HepG2 (cell line): ENCODE results near the gene PAPOLA. TPM values are rescaled to one million over a fixed set of nuclear protein-coding genes. Genes with fewer than 3 reads are reported as not detected.

Source experiments
- ATAC-seq: fragments of 200-7000 bp; cut with Tn5 transposase; 3 replicates; pipeline ENCODE4 v1.9.1; 2020; ENCODE audit warnings: mild to moderate bottlenecking, moderate library complexity
- BruUV-seq: library from RNA; stranded (reverse); fragments of 400-500 nt; replicated peaks from 2 replicates; lab custom pipeline; 2021; lab: Mats Ljungman, UMichigan
- CTCF ChIA-PET: fragments of 300-600 bp; formaldehyde crosslinking; extraction: SDS; loops from one replicate; lab custom pipeline; 2021; ENCODE audit warnings: low total read pairs, inconsistent platforms, low intra/inter-chr PET ratio; lab: Yijun Ruan, JAX
- POLR2A ChIA-PET: fragments of 350-600 bp; sonication (Branson Sonifier 250); formaldehyde crosslinking; loops from one replicate; lab custom pipeline; 2020; ENCODE audit warnings: antibody characterized with exemption, inconsistent platforms; lab: Yijun Ruan, JAX
- DNase-seq: peaks from one replicate; pipeline ENCODE4 v3.0.0-alpha.2; 2015; ENCODE audit warnings: low spot score
- FAIRE-seq: peaks from 3 replicates; lab custom pipeline; 2011; peaks lifted over from hg19 to GRCh38; lab: Jason Lieb, UNC
- H2AFZ ChIP-seq: one replicate; pipeline ENCODE4 v1.6.1; 2011; ENCODE audit warnings: low read length, inconsistent platforms
- H3K27ac ChIP-seq: fragments of 300-600 bp; 3 replicates; pipeline ENCODE4 v1.8.0; 2011; ENCODE audit warnings: mixed run types, mild to moderate bottlenecking, mixed read lengths, low read length, inconsistent platforms; ENCODE audit not compliant: insufficient read depth; ENCODE audit errors: extremely low read length
- H3K27me3 ChIP-seq, 2 experiments: fragments of 200-600 bp in 1 of 2; 2 replicates in 1 of 2; 3 replicates in 1 of 2; pipeline versions ENCODE4 v1.6.0 to v1.8.0; 2011; ENCODE audit warnings: low read length in 2 of 2, mild to moderate bottlenecking in 2 of 2, moderate library complexity in 2 of 2, inconsistent platforms in 1 of 2; ENCODE audit not compliant: insufficient read depth in 2 of 2, control insufficient read depth in 1 of 2
- H3K36me3 ChIP-seq, 2 experiments: fragments of 200-600 bp in 1 of 2; replicated peaks in 1 of 2; 2 replicates in 1 of 2; 3 replicates in 1 of 2; pipeline versions ENCODE4 v1.5.1 to v1.8.0; 2011; ENCODE audit warnings: low read length in 2 of 2, inconsistent platforms in 1 of 2; ENCODE audit not compliant: insufficient read depth in 2 of 2, control insufficient read depth in 1 of 2
- H3K4me1 ChIP-seq: 2 replicates; pipeline ENCODE4 v1.5.1; 2012; ENCODE audit warnings: low read length, inconsistent platforms; ENCODE audit not compliant: insufficient read depth
- H3K4me2 ChIP-seq: 2 replicates; pipeline ENCODE4 v1.6.0; 2011; ENCODE audit warnings: low read depth, low read length, inconsistent platforms
- H3K4me3 ChIP-seq, 3 experiments: fragments of 200-600 bp in 1 of 3; sonication (generic), shearing (Covaris generic) in 1 of 3; replicated peaks in 1 of 3; 2 replicates each; pipeline ENCODE4 v1.5.1; 2011 to 2016; ENCODE audit warnings: low read length in 3 of 3, inconsistent platforms in 2 of 3, low read depth in 2 of 3, mild to moderate bottlenecking in 2 of 3, control low read depth in 1 of 3, mixed read lengths in 1 of 3; ENCODE audit not compliant: insufficient read depth in 1 of 3
- H3K79me2 ChIP-seq: one replicate; pipeline ENCODE4 v1.6.1; 2011; ENCODE audit warnings: low read length, inconsistent platforms; ENCODE audit not compliant: insufficient read depth
- H3K9ac ChIP-seq: 2 replicates; pipeline ENCODE4 v1.6.0; 2011; ENCODE audit warnings: mild to moderate bottlenecking, low read depth, low read length, inconsistent platforms; ENCODE audit not compliant: insufficient read depth
- H3K9me3 ChIP-seq: 2 replicates; pipeline ENCODE4 v1.5.1; 2012; ENCODE audit warnings: mild to moderate bottlenecking, low read length
- H4K20me1 ChIP-seq: 2 replicates; pipeline ENCODE4 v1.6.0; 2011; ENCODE audit warnings: inconsistent platforms, mild to moderate bottlenecking, low read length, moderate library complexity; ENCODE audit not compliant: insufficient read depth
- ATF3 ChIP-seq: sonication (generic); formaldehyde crosslinking; IDR thresholded peaks from 2 replicates; pipeline ENCODE4 v1.4.0; 2020; ENCODE audit warnings: missing genetic modification reagents
- ERF ChIP-seq: IDR thresholded peaks from 2 replicates; pipeline ENCODE4 v1.6.1; 2018; ENCODE audit warnings: missing biosample characterization, missing genetic modification reagents
- HOXA3 ChIP-seq: sonication (generic); formaldehyde crosslinking; IDR thresholded peaks from 2 replicates; pipeline ENCODE4 v1.5.0; 2020; ENCODE audit warnings: missing genetic modification reagents
- HOXD1 ChIP-seq: sonication (generic); formaldehyde crosslinking; IDR thresholded peaks from 2 replicates; pipeline ENCODE4 v1.5.0; 2020; ENCODE audit warnings: missing genetic modification reagents
- IKZF4 ChIP-seq: sonication (generic); formaldehyde crosslinking; IDR thresholded peaks from 2 replicates; pipeline ENCODE4 v1.5.1; 2020; ENCODE audit warnings: borderline replicate concordance, mild to moderate bottlenecking, low read depth, missing genetic modification reagents; ENCODE audit errors: not compliant biosample characterization
- MTF2 ChIP-seq: sonication (generic); formaldehyde crosslinking; IDR thresholded peaks from 2 replicates; pipeline ENCODE4 v1.5.0; 2020; ENCODE audit warnings: missing genetic modification reagents, borderline replicate concordance
- MYPOP ChIP-seq: sonication (generic); formaldehyde crosslinking; IDR thresholded peaks from 2 replicates; pipeline ENCODE4 v1.8.1; 2023; ENCODE audit warnings: mild to moderate bottlenecking, moderate library complexity, missing genetic modification reagents
- NR2F6 ChIP-seq, 2 experiments: IDR thresholded peaks; 2 replicates each; pipeline ENCODE4 v1.6.1; 2016; ENCODE audit warnings: antibody characterized with exemption in 1 of 2, mild to moderate bottlenecking in 1 of 2
- REPIN1 ChIP-seq: sonication (generic); formaldehyde crosslinking; IDR thresholded peaks from 2 replicates; pipeline ENCODE4 v1.8.0; 2022; ENCODE audit warnings: missing genetic modification reagents, low read depth, mild to moderate bottlenecking, borderline replicate concordance
- THAP11 ChIP-seq: IDR thresholded peaks from 2 replicates; pipeline ENCODE4 v1.6.1; 2016; ENCODE audit warnings: missing biosample characterization, missing genetic modification reagents
- THAP7 ChIP-seq: sonication (generic); formaldehyde crosslinking; IDR thresholded peaks from 2 replicates; pipeline ENCODE4 v1.8.1; 2023; ENCODE audit warnings: mild to moderate bottlenecking, missing genetic modification reagents
- ZNF10 ChIP-seq: sonication (generic); formaldehyde crosslinking; IDR thresholded peaks from 2 replicates; pipeline ENCODE4 v1.4.0; 2020; ENCODE audit warnings: mild to moderate bottlenecking, low read depth, missing genetic modification reagents, borderline replicate concordance
- ZNF296 ChIP-seq: sonication (generic); formaldehyde crosslinking; conservative IDR thresholded peaks from 2 replicates; pipeline ENCODE4 v1.5.0; 2020; ENCODE audit warnings: mild to moderate bottlenecking, missing genetic modification reagents
- ZNF580 ChIP-seq: IDR thresholded peaks from 2 replicates; pipeline ENCODE4 v1.6.1; 2016; ENCODE audit warnings: low read depth, borderline replicate concordance
- ZNF615 ChIP-seq: sonication (generic); formaldehyde crosslinking; IDR thresholded peaks from 2 replicates; pipeline ENCODE4 v1.5.0; 2020; ENCODE audit warnings: mild to moderate bottlenecking, missing genetic modification reagents, borderline replicate concordance
- ZNF670 ChIP-seq: sonication (generic); formaldehyde crosslinking; IDR thresholded peaks from 2 replicates; pipeline ENCODE4 v1.8.0; 2022; ENCODE audit warnings: mild to moderate bottlenecking, missing genetic modification reagents, borderline replicate concordance
- WGBS: methylation state at CpG from one replicate; pipeline ENCODE4 v1.1.6; 2017; ENCODE audit warnings: low lambda C conversion rate; 5-methylcytosine and 5-hydroxymethylcytosine counted together
- in situ Hi-C: cut with HindIII; loops from 2 replicates; pipeline ENCODE4 v1.10.0; 2017; ENCODE audit warnings: low pct_unique_long_range_greater_than_20kb; ENCODE audit not compliant: extremely low pct_ligation_motif_present
- intact Hi-C: fragments of 100-400 bp; cut with micrococcal nuclease; formaldehyde crosslinking; loops from one replicate; pipeline ENCODE4 v1.10.0; 2022; ENCODE audit not compliant: unreplicated experiment
- polyA plus RNA-seq, 8 experiments: library from polyadenylated mRNA; depleted of rRNA in 3 of 8; stranded (reverse) in 7 of 8; unstranded in 1 of 8; fragments of >200 nt; fragmentation: Illumina TruSeq in 4 of 8; extraction: Trizol in 4 of 8; gene quantifications; 2 replicates each; pipeline versions ENCODE4 v1.2.1 to v1.2.3, GENCODE V29; 2011 to 2016; ENCODE audit warnings: low read depth in 4 of 8, missing spikeins in 1 of 8, mixed read lengths in 1 of 8; ENCODE audit not compliant: insufficient read depth in 1 of 8
- total RNA-seq, 5 experiments: library from RNA; depleted of rRNA; stranded (reverse); fragments of >200 nt; fragmentation: Illumina TruSeq; extraction: Trizol; gene quantifications; 2 replicates each; pipeline ENCODE4 v1.2.3, GENCODE V29; 2016; ENCODE audit warnings: low read depth in 1 of 5
- TF ChIP-seq, protein P1 (sequence below), 2 experiments: sonication (generic) in 1 of 2; formaldehyde crosslinking in 1 of 2; IDR thresholded peaks; 2 replicates each; pipeline versions ENCODE4 v1.4.0 to v1.6.1; 2018 to 2020; ENCODE audit warnings: missing genetic modification reagents in 2 of 2, borderline replicate concordance in 1 of 2, low read depth in 1 of 2, mild to moderate bottlenecking in 1 of 2, missing biosample characterization in 1 of 2

PAPOLA gene
- total and polyA plus RNA-seq, 2 of the 13 experiments (the other 11 are each of a cell fraction or from before 2014, with no cell fraction given) = 103 to 151 TPM

- Histone ChIP-seq H3K9ac (no peak overlapping the region), H3K4me1 (0 out of 2 replicates have a peak, but pooled peaks cover 4% of the 10 kb centered on the region), H3K36me3 (no peaks in the 10 kb centered on the region), H3K4me2 (peak overlapping the region; percentile 48), H2AFZ (no peak overlapping the region), H3K79me2 (no peaks in the 10 kb centered on the region), H4K20me1 (no peaks in the 10 kb centered on the region), H3K27ac (no peak overlapping the region), H3K4me3 (no peak overlapping the region), H3K27me3 (peaks cover 0 to 10% of the 10 kb centered on the region in 2 experiments; a peak in 3 of 5 replicates), H3K9me3 (no peaks in the 10 kb centered on the region)
- FAIRE-seq (peak; percentile 32), ATAC-seq (peak; percentile 95), DNase-seq (peak; percentile 65)
- intact Hi-C loops = loop anchor here (1.0 to 5.0 kb wide), 2 partner anchors 157 to 268 kb away; no protein-coding TSS in a partner anchor
- CTCF ChIA-PET = interaction anchor here (1.3 to 2.0 kb wide), 2 partner anchors 157 to 268 kb away, joined by 14 to 15 read pairs; no protein-coding TSS in a partner anchor
- POLR2A ChIA-PET = no interaction called here
- in situ Hi-C loops = loop anchor here (5.0 to 10.0 kb wide), 2 partner anchors 158 to 260 kb away; no protein-coding TSS in a partner anchor
- no TSS peak for BruUV-seq
- 32% methylated on average over 5 of the region's 15 CpGs for WGBS
- TF ChIP-seq MYPOP (CRISPR knock-in tag) = peak; percentile 59; the same call in 1 of the 2 replicates
- TF ChIP-seq ZNF670 (CRISPR knock-in tag) = no peak
- no peak for TF ChIP-seq NR2F6 (IDR thresholded peaks at IDR 0.05)
- no peak for TF ChIP-seq NR2F6 (CRISPR knock-in tag; IDR thresholded peaks at IDR 0.05)
- TF ChIP-seq IKZF4 = no peak
- 0 out of 2 replicates have a peak, but pooled peaks have one; percentile 14 for TF ChIP-seq HOXA3
- TF ChIP-seq HOXD1 = 0 out of 2 replicates have a peak, but pooled peaks have one; percentile 51
- no peak for TF ChIP-seq ZNF615
- TF ChIP-seq MTF2 (CRISPR knock-in tag) = peak; percentile 35; the same call in 1 of the 2 replicates
- 0 out of 2 replicates have a peak, but pooled peaks have one; percentile 42 for TF ChIP-seq ZNF580 (CRISPR knock-in tag)
- TF ChIP-seq, protein P1, sequence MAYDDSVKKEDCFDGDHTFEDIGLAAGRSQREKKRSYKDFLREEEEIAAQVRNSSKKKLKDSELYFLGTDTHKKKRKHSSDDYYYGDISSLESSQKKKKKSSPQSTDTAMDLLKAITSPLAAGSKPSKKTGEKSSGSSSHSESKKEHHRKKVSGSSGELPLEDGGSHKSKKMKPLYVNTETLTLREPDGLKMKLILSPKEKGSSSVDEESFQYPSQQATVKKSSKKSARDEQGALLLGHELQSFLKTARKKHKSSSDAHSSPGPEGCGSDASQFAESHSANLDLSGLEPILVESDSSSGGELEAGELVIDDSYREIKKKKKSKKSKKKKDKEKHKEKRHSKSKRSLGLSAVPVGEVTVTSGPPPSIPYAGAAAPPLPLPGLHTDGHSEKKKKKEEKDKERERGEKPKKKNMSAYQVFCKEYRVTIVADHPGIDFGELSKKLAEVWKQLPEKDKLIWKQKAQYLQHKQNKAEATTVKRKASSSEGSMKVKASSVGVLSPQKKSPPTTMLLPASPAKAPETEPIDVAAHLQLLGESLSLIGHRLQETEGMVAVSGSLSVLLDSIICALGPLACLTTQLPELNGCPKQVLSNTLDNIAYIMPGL (CRISPR knock-in tag; IDR thresholded peaks at IDR 0.05; ENCODE audit: borderline replicate concordance in 1 of 2, low read depth in 1 of 2) = peak in 1 of 2 experiments; percentile 73; a peak in 2 of 4 replicates
- no peak for TF ChIP-seq ATF3
- TF ChIP-seq THAP7 (CRISPR knock-in tag) = 0 out of 2 replicates have a peak, but pooled peaks have one; percentile 28
- 0 out of 2 replicates have a peak, but pooled peaks have one; percentile 37 for TF ChIP-seq ERF (CRISPR knock-in tag)
- TF ChIP-seq ZNF10 (CRISPR knock-in tag) = no peak
- TF ChIP-seq REPIN1 = 0 out of 2 replicates have a peak, but pooled peaks have one; percentile 29
- TF ChIP-seq THAP11 (CRISPR knock-in tag) = 0 out of 2 replicates have a peak, but pooled peaks have one; percentile 13
- TF ChIP-seq ZNF296 (CRISPR knock-in tag) = 0 out of 2 replicates have a peak, but pooled peaks have one; percentile 33
Measured at GRCh38 chr14:96584199-96584906, 82.2 kb downstream of the PAPOLA start.
